Natural killer cell (primary cell): ENCODE measurements around the gene UGT1A6. TPM values are rescaled to one million over a fixed set of nuclear protein-coding genes. Genes with fewer than 3 reads are reported as not detected.
A peak's percentile ranks its signal among the peaks of the same experiment; 100 is the strongest.

Experiments
- ATAC-seq, 3 donors: fragments of 150-1000 bp in 2 of 3; fragments of 200-7000 bp in 1 of 3; cut with Tn5 transposase; 1 replicate in 1 of 3; 2 replicates in 2 of 3; pipeline ENCODE4 v1.10.0; 2021; ENCODE audit warnings: mild to moderate bottlenecking in 2 of 3, moderate library complexity in 2 of 3
- DNase-seq, 2 donors: peaks; one replicate each; pipeline versions ENCODE4 v3.0.0 to v3.0.0-alpha.2; 2013 to 2021; ENCODE audit warnings: mixed read lengths in 1 of 2
- H3K27ac ChIP-seq: one replicate; pipeline ENCODE4 v1.5.1; 2013; ENCODE audit warnings: mild to moderate bottlenecking, low read length
- H3K27me3 ChIP-seq: one replicate; pipeline ENCODE4 v1.6.1; 2013; ENCODE audit warnings: low read length; ENCODE audit not compliant: control insufficient read depth, insufficient read depth
- H3K36me3 ChIP-seq: one replicate; pipeline ENCODE4 v1.6.1; 2013; ENCODE audit warnings: low read length; ENCODE audit not compliant: control insufficient read depth, insufficient read depth
- H3K4me1 ChIP-seq: one replicate; pipeline ENCODE4 v1.6.1; 2013; ENCODE audit warnings: low read length; ENCODE audit not compliant: control insufficient read depth, insufficient read depth
- H3K4me3 ChIP-seq: one replicate; pipeline ENCODE4 v1.5.1; 2013; ENCODE audit warnings: low read length
- H3K9me3 ChIP-seq: one replicate; pipeline ENCODE4 v1.6.1; 2013; ENCODE audit warnings: low read length; ENCODE audit not compliant: control insufficient read depth, insufficient read depth
- H3K27ac Mint-ChIP-seq, 2 donors: one replicate each; pipeline ENCODE4 v1.8.0; 2022; ENCODE audit warnings: mild to moderate bottlenecking in 2 of 2, mixed read lengths in 2 of 2, moderate library complexity in 1 of 2
- H3K27me3 Mint-ChIP-seq, 2 donors: one replicate each; pipeline ENCODE4 v1.8.0; 2022; ENCODE audit warnings: low read depth in 2 of 2, mixed read lengths in 2 of 2
- H3K36me3 Mint-ChIP-seq: one replicate; pipeline ENCODE4 v1.8.0; 2022; ENCODE audit warnings: mixed read lengths
- H3K4me1 Mint-ChIP-seq, 2 donors: one replicate each; pipeline ENCODE4 v1.8.0; 2022; ENCODE audit warnings: mixed read lengths in 2 of 2
- H3K4me3 Mint-ChIP-seq: one replicate; pipeline ENCODE4 v1.8.0; 2022; ENCODE audit warnings: mild to moderate bottlenecking, moderate library complexity, mixed read lengths
- H3K9me3 Mint-ChIP-seq, 2 donors: one replicate each; pipeline ENCODE4 v1.8.0; 2022; ENCODE audit warnings: mixed read lengths in 2 of 2
- CTCF ChIP-seq: fragments of 200-600 bp; IDR thresholded peaks from one replicate; pipeline ENCODE4 v1.8.0; 2022; ENCODE audit warnings: antibody characterized with exemption
- WGBS: methylation state at CpG from one replicate; pipeline ENCODE4 v1.1.7; 2013; ENCODE audit warnings: missing lambda C conversion rate; ENCODE audit not compliant: insufficient coverage; 5-methylcytosine and 5-hydroxymethylcytosine counted together
- intact Hi-C: fragments of 100-400 bp; cut with micrococcal nuclease; formaldehyde crosslinking; loops from one replicate; pipeline ENCODE4 v1.14.2; 2022
- total RNA-seq, 4 donors: library from RNA; stranded (reverse); fragments of 120-200 nt in 1 of 4; gene quantifications; one replicate each; pipeline versions ENCODE4 v1.2.3 to v1.2.4, GENCODE V29; 2013 to 2022

The UGT1A6 gene
- total RNA-seq, 3 donors from 2014 or later (not counting 1 experiment from before 2014, with no cell fraction given) = not detected

- Mint-ChIP-seq H3K4me1 (no peaks in the 10 kb centered on the region), H3K27me3 (peaks cover 15 to 21% of the 10 kb centered on the region in 2 donors), H3K36me3 (no peaks in the 10 kb centered on the region), H3K4me3 (no peak overlapping the region), H3K27ac (no peak overlapping the region), H3K9me3 (no peaks in the 10 kb centered on the region)
- H3K36me3 ChIP-seq = no peaks in the 10 kb centered on the region
- no peak overlapping the region for H3K4me3 ChIP-seq
- H3K27ac ChIP-seq = no peak overlapping the region
- DNase-seq = no peak
- no peaks in the 10 kb centered on the region for H3K27me3 ChIP-seq
- intact Hi-C loops = no loop called here
- no peak for ATAC-seq
- TF ChIP-seq CTCF = no peak
- no peaks in the 10 kb centered on the region for H3K9me3 ChIP-seq
- H3K4me1 ChIP-seq = no peaks in the 10 kb centered on the region
- WGBS = 90% methylated on average over 7 of the region's 7 CpGs
These were observed 107.5 kb downstream of the UGT1A6 start for GRCh38 chr2:233800208-233800607.

GRCh38 chr2:233801357-233802131, 108.9 kb downstream of the UGT1A6 start:
- Mint-ChIP-seq H3K36me3 (no peaks in the 10 kb centered on the region), H3K27ac (no peak overlapping the region), H3K4me3 (no peak overlapping the region), H3K4me1 (no peaks in the 10 kb centered on the region), H3K27me3 (peaks cover 16 to 33% of the 10 kb centered on the region in 2 donors), H3K9me3 (no peaks in the 10 kb centered on the region)
- no peaks in the 10 kb centered on the region for H3K4me1 ChIP-seq
- ATAC-seq (peak in 1 of 3 donors; percentile 49), DNase-seq (no peak)
- TF ChIP-seq CTCF = no peak
- H3K4me3 ChIP-seq = no peak overlapping the region
- H3K9me3 ChIP-seq = no peaks in the 10 kb centered on the region
- WGBS = 78% methylated on average over 6 of the region's 9 CpGs
- no peak overlapping the region for H3K27ac ChIP-seq
- intact Hi-C loops = no loop called here
- no peaks in the 10 kb centered on the region for H3K36me3 ChIP-seq
- H3K27me3 ChIP-seq = no peaks in the 10 kb centered on the region

- DNase-seq = no peak
These were observed 109.6 kb downstream of the UGT1A6 start for GRCh38 chr2:233802132-233802815.

More at GRCh38 chr2:233802132-233802815, 109.6 kb downstream of the UGT1A6 start:
- Mint-ChIP-seq H3K36me3 (no peaks in the 10 kb centered on the region), H3K27ac (no peak overlapping the region), H3K4me3 (no peak overlapping the region), H3K9me3 (no peaks in the 10 kb centered on the region), H3K27me3 (peaks cover 16 to 33% of the 10 kb centered on the region in 2 donors), H3K4me1 (no peaks in the 10 kb centered on the region)
- intact Hi-C loops = no loop called here
- H3K4me3 ChIP-seq = no peak overlapping the region
- 62% methylated on average over 2 of the region's 3 CpGs for WGBS
- ATAC-seq = no peak
- H3K27me3 ChIP-seq = no peaks in the 10 kb centered on the region
- H3K36me3 ChIP-seq = no peaks in the 10 kb centered on the region
- no peaks in the 10 kb centered on the region for H3K4me1 ChIP-seq
- H3K9me3 ChIP-seq = no peaks in the 10 kb centered on the region
- TF ChIP-seq CTCF = no peak
- no peak overlapping the region for H3K27ac ChIP-seq
